PFSK-1 (cell line): ENCODE measurements around the gene NDRG2.

Source experiments
- POLR2AphosphoS5 ChIP-seq: IDR thresholded peaks from 2 replicates; pipeline ENCODE4 v1.6.1; 2012; ENCODE audit warnings: low read depth, mild to moderate bottlenecking, control low read depth, low read length, moderate library complexity
- SIN3A ChIP-seq: IDR thresholded peaks from 2 replicates; pipeline ENCODE4 v1.6.1; 2012; ENCODE audit warnings: mild to moderate bottlenecking, low read length, moderate library complexity, borderline replicate concordance; ENCODE audit not compliant: insufficient read depth
- TF ChIP-seq, protein P1 (sequence below), 2 experiments: IDR thresholded peaks; 2 replicates each; pipeline versions ENCODE4 v1.6.1 to v1.8.0; 2011 to 2012; ENCODE audit warnings: low read depth in 2 of 2, low read length in 2 of 2, control low read depth in 1 of 2, inconsistent platforms in 1 of 2, mild to moderate bottlenecking in 1 of 2, moderate library complexity in 1 of 2; ENCODE audit not compliant: insufficient read depth in 1 of 2

DNA sequence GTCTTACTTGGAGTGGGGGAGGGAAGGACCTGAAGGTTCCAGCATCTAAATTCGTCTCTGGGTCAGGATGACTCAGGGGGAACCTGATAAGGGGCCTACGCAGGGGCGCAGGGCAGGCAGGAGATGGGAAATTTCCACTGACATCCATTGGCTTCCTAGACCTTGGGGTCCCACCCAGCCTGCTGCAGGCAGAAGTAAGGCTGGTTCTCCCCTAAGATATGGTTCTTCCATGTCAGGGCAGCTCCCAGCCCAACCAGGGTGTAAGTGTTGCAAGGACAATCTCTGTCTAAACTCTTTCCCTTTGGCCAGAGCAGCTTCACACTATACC, 2.1 kb upstream of the NDRG2 start:
- TF ChIP-seq, protein P1, sequence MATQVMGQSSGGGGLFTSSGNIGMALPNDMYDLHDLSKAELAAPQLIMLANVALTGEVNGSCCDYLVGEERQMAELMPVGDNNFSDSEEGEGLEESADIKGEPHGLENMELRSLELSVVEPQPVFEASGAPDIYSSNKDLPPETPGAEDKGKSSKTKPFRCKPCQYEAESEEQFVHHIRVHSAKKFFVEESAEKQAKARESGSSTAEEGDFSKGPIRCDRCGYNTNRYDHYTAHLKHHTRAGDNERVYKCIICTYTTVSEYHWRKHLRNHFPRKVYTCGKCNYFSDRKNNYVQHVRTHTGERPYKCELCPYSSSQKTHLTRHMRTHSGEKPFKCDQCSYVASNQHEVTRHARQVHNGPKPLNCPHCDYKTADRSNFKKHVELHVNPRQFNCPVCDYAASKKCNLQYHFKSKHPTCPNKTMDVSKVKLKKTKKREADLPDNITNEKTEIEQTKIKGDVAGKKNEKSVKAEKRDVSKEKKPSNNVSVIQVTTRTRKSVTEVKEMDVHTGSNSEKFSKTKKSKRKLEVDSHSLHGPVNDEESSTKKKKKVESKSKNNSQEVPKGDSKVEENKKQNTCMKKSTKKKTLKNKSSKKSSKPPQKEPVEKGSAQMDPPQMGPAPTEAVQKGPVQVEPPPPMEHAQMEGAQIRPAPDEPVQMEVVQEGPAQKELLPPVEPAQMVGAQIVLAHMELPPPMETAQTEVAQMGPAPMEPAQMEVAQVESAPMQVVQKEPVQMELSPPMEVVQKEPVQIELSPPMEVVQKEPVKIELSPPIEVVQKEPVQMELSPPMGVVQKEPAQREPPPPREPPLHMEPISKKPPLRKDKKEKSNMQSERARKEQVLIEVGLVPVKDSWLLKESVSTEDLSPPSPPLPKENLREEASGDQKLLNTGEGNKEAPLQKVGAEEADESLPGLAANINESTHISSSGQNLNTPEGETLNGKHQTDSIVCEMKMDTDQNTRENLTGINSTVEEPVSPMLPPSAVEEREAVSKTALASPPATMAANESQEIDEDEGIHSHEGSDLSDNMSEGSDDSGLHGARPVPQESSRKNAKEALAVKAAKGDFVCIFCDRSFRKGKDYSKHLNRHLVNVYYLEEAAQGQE (IDR thresholded peaks at IDR 0.05; ENCODE audit: insufficient read depth in 1 of 2, low read depth in 2 of 2, low read length in 2 of 2), result no peak
- TF ChIP-seq SIN3A, result no peak
- TF ChIP-seq POLR2AphosphoS5, result no peak
